GM18517 (cell line): Measurements from ENCODE around the gene PIAS3.

Source experiments
- ATAC-seq: cut with Tn5 transposase; IDR thresholded peaks from one replicate; pipeline ENCODE4 v1.9.1; 2021; ENCODE audit warnings: mild to moderate bottlenecking, moderate library complexity; ENCODE audit not compliant: unreplicated experiment

Gene PIAS3

GRCh38 chr1:145858901-145859490 is at the start of gene PIAS3:
PIAS3 (minus strand) TSS chr1:145859081; CDS start chr1:145858990, 91 bp downstream.
- peak; percentile 59 for ATAC-seq

DNA sequence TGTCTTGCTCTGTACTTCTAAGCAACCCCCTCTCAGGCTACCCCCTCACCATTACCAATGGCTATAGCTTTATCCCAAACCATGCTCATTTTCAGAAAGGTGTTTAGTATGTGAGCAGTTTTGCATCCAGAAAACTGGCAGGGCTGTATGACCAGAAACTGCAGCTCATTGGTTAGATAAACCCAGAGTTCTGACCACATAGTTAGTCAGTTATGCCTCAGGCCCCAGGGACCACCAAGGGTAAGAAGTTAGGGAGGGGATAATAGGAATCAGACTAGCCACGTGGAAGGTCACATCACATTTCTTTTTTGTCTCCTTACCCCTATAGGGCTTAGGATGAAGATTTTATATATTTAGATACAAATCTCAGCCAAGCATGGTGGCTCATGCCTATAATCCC is 49.8 kb upstream of the PIAS3 start:
- no peak for ATAC-seq

GRCh38 chr1:145906954-145907753 is 48.3 kb upstream of the PIAS3 start:
- ATAC-seq, result no peak

DNA sequence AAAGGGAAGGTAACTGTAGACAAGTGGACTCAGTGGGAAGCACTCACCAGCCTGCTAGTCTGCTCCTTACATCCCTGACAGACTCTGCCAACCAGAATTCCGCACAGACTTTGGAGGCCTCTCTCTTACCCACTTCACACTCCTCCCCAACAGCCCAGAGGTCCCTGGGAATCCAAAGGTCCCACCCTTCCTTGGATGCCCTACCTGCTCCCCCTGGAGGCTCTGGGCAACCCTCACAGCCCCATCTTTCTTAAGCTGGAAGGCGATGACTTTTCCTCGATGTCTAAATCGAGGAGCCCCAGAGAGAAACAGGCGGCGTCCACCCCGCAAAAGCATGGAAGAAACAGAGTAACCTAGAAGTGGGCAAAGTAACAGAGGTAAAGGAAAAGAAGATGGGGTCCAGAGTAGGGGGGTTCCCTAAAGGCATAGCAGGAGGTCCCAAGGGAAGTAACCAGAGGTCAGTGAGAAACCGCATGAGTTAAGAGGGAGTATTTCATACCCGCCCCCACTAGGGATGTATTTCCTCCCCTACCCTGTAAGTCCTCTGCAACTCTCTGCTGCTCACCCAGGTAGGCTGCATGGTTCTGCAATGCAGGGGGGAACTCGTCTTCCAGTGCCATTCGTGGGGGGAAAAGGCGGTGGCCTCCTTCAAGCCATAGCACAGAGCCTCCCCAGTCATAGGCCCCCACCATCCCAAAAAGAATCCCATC is 42.6 kb upstream of the PIAS3 start:
- ATAC-seq, result no peak

GRCh38 chr1:145898756-145899155 is 39.9 kb upstream of the PIAS3 start:
- no peak for ATAC-seq

DNA sequence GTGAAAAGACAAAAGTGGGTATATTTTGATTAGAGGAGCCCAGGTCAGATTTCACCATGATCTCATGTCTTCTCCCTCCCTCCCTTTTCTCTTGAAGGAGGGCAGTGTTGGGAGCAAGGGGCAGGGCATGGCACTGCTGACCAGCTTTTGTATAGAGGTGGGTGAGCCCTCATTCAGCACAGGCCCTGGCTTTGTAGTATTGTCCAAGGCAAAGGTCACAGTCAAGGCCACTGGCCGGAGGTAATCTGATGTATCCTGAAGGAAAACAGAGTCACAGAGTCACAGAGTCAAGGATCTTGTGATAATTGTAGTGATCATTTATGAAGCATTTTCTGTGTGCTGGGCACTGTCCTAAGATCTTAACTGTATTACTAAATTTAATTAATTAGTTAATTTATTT is 39.1 kb upstream of the PIAS3 start:
- no peak for ATAC-seq

- ATAC-seq, result no peak
These were observed 36.6 kb upstream of the PIAS3 start for GRCh38 chr1:145895471-145895870.

DNA sequence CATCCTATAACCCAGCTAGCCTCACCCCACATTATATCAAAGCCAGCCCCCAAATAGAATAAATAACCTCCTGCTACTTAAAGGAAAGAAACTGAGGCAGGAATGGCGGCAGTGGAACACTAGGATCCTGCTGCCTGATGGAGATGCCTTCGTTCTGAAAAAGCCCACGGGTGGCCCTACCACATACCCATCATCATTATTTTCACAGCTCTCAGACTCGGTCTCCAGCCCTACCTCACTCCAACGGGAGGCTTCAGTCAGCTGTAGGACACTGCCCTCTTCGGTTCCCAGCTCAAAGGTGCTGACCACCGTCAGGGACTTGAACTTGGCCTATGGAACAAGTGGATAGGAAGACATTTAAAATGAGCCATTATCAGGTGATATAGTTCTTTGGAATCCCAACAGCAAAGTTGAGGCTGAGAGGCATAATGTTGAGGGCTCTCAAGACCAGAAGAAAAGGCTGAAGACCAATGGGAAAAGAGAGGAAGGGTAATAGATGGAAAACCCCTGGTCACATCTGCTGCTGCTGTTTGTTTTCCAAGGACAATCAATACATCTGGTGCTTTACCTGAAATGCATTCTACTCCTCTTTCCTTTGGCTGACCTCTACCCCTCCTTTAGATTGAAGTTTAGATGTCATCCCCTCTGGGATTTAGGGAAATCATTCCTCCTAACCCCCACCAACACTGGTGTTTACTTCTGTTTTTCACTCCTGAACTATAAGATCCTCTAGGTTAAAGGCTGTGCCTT is 34.6 kb upstream of the PIAS3 start:
- ATAC-seq, result no peak

DNA sequence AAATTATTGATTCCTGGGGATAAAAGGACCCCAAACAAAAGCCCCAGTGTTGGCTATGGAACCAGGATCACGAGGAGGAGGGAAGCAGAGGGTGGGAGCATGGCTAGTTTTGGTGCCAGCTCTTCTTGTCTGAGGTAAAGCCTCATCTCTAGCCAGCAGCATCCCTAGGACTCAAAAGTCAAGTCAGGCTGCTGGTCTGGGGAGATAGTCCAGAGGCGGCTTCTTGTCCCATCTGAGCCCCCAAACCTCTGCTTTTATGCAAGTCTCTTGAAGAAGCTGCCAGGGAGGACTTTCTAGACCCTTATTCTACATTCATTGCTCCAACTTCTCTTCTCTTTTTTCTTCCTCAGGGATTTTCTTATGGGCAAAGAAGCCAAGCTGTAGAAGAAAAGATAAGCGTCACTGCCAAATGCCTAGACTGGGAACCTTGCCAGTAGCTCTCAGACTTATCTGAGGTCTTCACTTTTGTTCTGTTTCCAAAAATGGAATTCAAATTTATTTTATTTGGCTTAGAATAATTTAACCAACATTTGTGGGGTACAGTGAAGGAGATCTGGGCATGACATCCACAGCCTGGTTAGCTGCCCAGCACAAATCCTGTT is 33.7 kb upstream of the PIAS3 start:
- ATAC-seq, result no peak

DNA sequence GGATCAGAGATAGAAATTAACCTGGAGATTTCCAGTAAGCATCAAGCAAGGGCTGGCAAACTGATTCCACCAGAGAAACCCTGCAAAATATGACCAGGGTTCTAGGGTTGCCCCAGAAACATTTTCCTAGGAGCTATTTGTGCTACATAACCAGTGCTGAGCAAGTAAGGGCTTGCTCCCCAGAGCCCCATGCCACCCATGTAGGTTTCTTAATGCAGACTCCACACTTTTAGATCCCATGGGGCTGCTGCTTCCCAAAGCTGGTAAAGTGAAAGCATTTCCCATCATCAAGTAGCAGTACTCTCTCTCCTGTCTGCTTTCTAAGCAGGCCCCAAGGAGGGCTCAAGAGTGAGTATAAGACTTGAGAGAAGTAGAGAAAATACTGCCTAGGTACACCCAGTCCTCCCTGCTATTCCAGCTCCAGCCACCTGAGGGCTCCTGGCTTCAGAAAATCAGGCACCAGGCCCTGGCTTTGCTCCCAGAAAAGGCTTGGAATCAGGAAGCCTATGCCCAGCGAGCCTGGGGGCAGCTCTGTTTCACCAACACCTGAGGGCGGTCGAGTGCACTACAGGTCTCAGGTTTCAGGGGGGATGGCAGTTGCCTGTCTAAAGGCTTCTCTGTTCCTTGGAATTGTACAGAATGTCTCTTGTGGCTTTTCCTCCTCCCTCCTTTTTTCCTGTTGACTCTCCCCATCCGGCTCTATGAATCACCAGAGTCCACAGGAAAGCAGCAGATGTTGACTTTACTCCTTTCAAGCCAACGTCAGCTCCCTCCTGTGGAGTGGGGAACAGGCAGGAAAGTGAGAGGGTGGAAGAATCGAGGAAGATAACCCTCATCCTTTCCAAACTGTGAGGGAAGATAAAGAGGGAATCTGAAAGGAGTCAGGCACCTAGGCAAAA is 33.0 kb upstream of the PIAS3 start:
- no peak for ATAC-seq

- ATAC-seq, result no peak
These were observed 32.3 kb upstream of the PIAS3 start for GRCh38 chr1:145891143-145891542.

DNA sequence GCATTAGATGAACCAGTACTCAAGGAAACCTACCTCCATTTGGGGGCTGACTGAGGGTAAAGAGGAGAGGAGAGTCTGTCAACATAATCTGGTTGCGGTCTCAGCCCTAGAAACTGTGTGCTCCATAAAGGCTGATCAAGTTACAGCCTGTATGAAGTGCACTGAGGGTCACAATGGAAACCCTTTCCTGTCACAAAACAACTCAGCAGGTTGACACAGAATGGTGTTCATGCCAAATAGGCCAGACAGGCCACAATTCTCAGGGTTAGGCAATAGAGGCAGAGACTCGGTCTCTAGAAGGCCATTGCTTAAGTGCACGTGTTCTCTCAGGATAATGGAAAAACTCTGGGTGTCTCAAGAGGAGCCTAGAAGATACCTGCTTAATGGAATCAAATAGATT is 30.8 kb upstream of the PIAS3 start:
- no peak for ATAC-seq

DNA sequence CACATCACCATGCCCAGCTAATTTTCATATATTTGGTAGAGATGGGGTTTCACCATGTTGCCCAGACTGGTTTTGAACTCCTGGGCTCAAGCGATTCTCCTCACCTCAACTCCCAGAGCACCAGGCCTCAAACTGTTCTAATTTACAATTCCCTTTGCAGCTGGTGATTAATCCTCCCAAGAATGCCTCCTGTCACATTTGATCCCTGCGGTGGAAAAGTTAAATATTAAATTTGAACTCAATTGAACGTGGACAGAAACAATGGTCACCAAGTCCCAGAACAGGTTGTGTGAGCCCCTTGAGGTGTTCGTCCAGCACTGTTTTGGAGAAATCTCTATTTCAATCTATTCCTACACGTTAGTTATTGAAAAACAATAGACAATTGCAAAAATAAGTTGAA is 28.8 kb upstream of the PIAS3 start:
- ATAC-seq, result no peak

- no peak for ATAC-seq
These were observed 27.9 kb upstream of the PIAS3 start for GRCh38 chr1:145886816-145887215.

DNA sequence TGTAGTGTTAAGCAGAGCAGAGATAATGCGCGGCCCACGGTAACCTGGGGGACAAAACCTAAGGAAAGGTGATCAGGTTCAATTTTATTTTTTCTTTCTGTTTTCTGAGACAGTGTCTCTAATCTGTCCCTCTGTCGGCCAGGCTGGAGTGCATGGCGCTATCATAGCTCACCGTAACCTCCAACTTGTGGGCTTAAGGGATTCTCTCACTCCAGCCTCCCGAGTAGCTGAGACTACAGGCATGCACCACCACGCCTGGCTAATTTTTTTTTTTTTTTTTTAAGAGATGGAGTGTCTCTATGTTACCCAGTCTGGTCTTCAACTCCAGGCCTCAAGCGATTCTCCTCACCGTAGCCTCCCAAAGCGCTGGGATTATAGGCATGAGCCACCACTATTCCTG is 27.5 kb upstream of the PIAS3 start:
- no peak for ATAC-seq

DNA sequence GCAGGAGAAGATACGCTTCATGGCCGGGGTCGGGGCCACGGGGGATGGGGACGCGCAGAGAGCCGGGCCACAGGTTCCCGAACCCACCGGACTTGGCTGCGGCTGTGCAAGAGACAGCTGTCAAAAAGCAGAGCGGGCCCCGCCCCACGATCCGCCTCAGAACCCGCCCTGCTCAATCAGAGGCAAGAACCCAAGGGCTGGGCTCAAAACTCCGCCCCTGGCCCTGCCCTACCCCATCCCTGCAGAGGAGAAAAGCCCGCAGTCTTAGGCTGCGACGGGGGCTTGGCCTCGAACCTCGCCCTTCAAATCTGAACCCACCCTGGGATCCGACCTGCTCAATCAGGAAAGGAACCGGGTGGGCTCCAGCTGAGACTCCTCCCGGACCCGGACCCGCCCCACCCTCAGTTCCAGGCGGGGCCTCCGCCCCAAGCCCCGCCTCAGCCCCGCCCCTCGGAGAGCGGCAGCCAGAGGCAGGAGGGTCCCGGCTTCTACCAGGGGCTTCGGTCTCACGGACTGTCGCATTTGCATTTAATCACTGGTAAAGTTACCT is 26.9 kb upstream of the PIAS3 start, which contains the start of gene ANKRD35:
Gene ANKRD35, minus strand, starts transcription at position 129 of the 550 bp plus-strand sequence. Its CDS starts 108 bp downstream, at position 21.
- ATAC-seq, result peak; percentile 97

DNA sequence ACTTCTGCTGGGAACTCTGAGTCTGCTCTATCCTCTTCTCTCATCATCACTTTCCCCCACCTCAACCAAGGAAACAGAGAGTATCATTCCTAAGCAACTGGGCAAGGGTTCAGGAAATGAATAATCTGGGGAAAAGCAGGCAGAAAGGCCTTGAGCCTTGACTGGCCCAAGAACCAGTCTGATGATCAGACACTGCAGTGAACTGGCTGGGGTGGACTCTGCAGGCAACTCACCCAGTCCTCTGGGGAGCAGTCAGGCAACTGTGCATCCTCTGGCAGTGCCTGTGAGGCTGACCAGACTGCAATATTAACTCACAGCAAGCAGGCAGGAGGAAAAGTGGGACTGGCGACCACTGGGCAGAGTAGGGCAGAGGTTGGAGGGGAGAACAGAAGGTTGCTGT is 25.8 kb upstream of the PIAS3 start:
- no peak for ATAC-seq

GRCh38 chr1:145879775-145880174 is 20.9 kb upstream of the PIAS3 start:
- no peak for ATAC-seq

- ATAC-seq, result no peak
These were observed 19.8 kb upstream of the PIAS3 start for GRCh38 chr1:145878724-145879123.
